Stimulated activated CD8-positive, alpha-beta memory T cell treated with anti-CD3 and anti-CD28 coated beads, Interleukin-12 subunit alpha, Interleukin-12 subunit beta, amount 100 ng/mL, for 1 hour (primary cell): ENCODE results near the gene MED17.
"Not testable (repeated sequence)": the region's sequence is repeated elsewhere in the genome, so short reads cannot be mapped to it uniquely, and the experiment has no call there.

Source experiments
- DNase-seq: peaks from one replicate; pipeline ENCODE4 v3.0.0-alpha.2; 2020; ENCODE audit warnings: low read depth

The MED17 gene

GRCh38 chr11:93757924-93758865 is 25.9 kb upstream of the MED17 start:
- no peak for DNase-seq

- not testable (repeated sequence) for DNase-seq
Observed at GRCh38 chr11:93759123-93759522, 25.0 kb upstream of the MED17 start.

GRCh38 chr11:93761910-93762309 is 22.2 kb upstream of the MED17 start:
- DNase-seq, result no peak

- no peak for DNase-seq
Observed at GRCh38 chr11:93765551-93765950, 18.5 kb upstream of the MED17 start.

GRCh38 chr11:93766504-93766903 is 17.6 kb upstream of the MED17 start:
- DNase-seq, result no peak

GRCh38 chr11:93767018-93767417 is 17.1 kb upstream of the MED17 start:
- no peak for DNase-seq

GRCh38 chr11:93770160-93770559 is 13.9 kb upstream of the MED17 start:
- no peak for DNase-seq

GRCh38 chr11:93772123-93772522 is 12.0 kb upstream of the MED17 start:
- DNase-seq, result no peak

GRCh38 chr11:93773045-93773477 is 11.0 kb upstream of the MED17 start:
- no peak for DNase-seq

GRCh38 chr11:93773601-93774200 is 10.4 kb upstream of the MED17 start:
- no peak for DNase-seq

- not testable (repeated sequence) for DNase-seq
Observed at GRCh38 chr11:93774560-93774959, 9.5 kb upstream of the MED17 start.

- DNase-seq, result no peak
Observed at GRCh38 chr11:93775289-93775688, 8.8 kb upstream of the MED17 start.

GRCh38 chr11:93783362-93783761 is 720 bp upstream of the MED17 start:
- DNase-seq, result no peak

- DNase-seq, result no peak
Observed at GRCh38 chr11:93783765-93784144, 327 bp upstream of the MED17 start.

GRCh38 chr11:93784935-93785360 is 866 bp downstream of the MED17 start:
- no peak for DNase-seq

GRCh38 chr11:93791493-93791892 is 7.4 kb downstream of the MED17 start:
- no peak for DNase-seq

- no peak for DNase-seq
Observed at GRCh38 chr11:93796441-93797231, 12.6 kb downstream of the MED17 start.

GRCh38 chr11:93801366-93801765 is 17.3 kb downstream of the MED17 start:
- no peak for DNase-seq

GRCh38 chr11:93804879-93805278 is 20.8 kb downstream of the MED17 start:
- DNase-seq, result no peak

- no peak for DNase-seq
Observed at GRCh38 chr11:93807980-93808379, 23.9 kb downstream of the MED17 start.

GRCh38 chr11:93813974-93814373 is 29.9 kb downstream of the MED17 start:
- no peak for DNase-seq

- DNase-seq, result no peak
Observed at GRCh38 chr11:93814966-93815633, 31.0 kb downstream of the MED17 start.
